ENCODE results near the gene MBD5.

Gene MBD5

GRCh38 chr2:148065936-148066335 is 45.0 kb downstream of the MBD5 start:
- no peaks in the 10 kb centered on the region for H3K4me1 ChIP-seq (ENCODE audit: control insufficient read depth, insufficient read depth, low read depth, low read length)
- no peak overlapping the region for H4K91ac ChIP-seq (ENCODE audit: low read length)
- no peak overlapping the region for H3K27ac ChIP-seq (ENCODE audit: low read length, poor library complexity, severe bottlenecking)

GRCh38 chr2:148067801-148068200 is 46.9 kb downstream of the MBD5 start:
- DNase-seq: no peak
- Histone ChIP-seq H4K8ac (ENCODE audit: low read length) (no peak overlapping the region), H2AFZ (ENCODE audit: low read depth, low read length) (no peak overlapping the region), H3K18ac (ENCODE audit: low read depth in 1 of 2, low read length in 2 of 2) (no peak overlapping the region), H3K4me2 (ENCODE audit: low read length, poor library complexity, severe bottlenecking) (no peak overlapping the region), H3K9ac (ENCODE audit: low read length) (no peak overlapping the region), H2BK15ac (ENCODE audit: low read depth, poor library complexity, severe bottlenecking) (no peak overlapping the region), H3K4ac (ENCODE audit: low read depth in 1 of 2, low read length in 2 of 2) (no peak overlapping the region), H3K23ac (ENCODE audit: low read length in 2 of 2) (no peak overlapping the region), H3K27me3 (ENCODE audit: control insufficient read depth in 1 of 2, insufficient read depth in 1 of 2, low read length in 2 of 2) (no peaks in the 10 kb centered on the region), H3K14ac (ENCODE audit: low read length in 2 of 2) (no peak overlapping the region), H3K36me3 (ENCODE audit: control insufficient read depth in 1 of 2, insufficient read depth in 2 of 2, low read depth in 1 of 2, low read length in 2 of 2) (peaks cover 0 to 11% of the 10 kb centered on the region in 2 experiments), H2BK5ac (ENCODE audit: low read depth, low read length, poor library complexity, severe bottlenecking) (no peak overlapping the region), H4K91ac (ENCODE audit: low read length) (no peak overlapping the region), H2AK5ac (ENCODE audit: low read length, severe bottlenecking) (no peak overlapping the region), H3K27ac (ENCODE audit: low read length, poor library complexity, severe bottlenecking) (no peak overlapping the region), H3K79me1 (replicated peaks; ENCODE audit: low read length, poor library complexity, severe bottlenecking) (peaks cover 20% of the 10 kb centered on the region), H3K4me1 (ENCODE audit: control insufficient read depth, insufficient read depth, low read depth, low read length) (no peaks in the 10 kb centered on the region), H2BK120ac (ENCODE audit: low read depth, low read length) (no peak overlapping the region), H3K9me3 (ENCODE audit: control insufficient read depth, low read length) (no peaks in the 10 kb centered on the region), H3K4me3 (ENCODE audit: insufficient read depth in 1 of 2, low read depth in 1 of 2, low read length in 2 of 2) (no peak overlapping the region), H2BK12ac (ENCODE audit: low read length in 2 of 2) (no peak overlapping the region)
- 100% methylated on average over 1 of the region's 1 CpG for WGBS

More at GRCh38 chr2:148065936-148066335, 45.0 kb downstream of the MBD5 start:
- H3K4me3 ChIP-seq (ENCODE audit: insufficient read depth in 1 of 2, low read depth in 1 of 2, low read length in 2 of 2): no peak overlapping the region
- no peak overlapping the region for H3K18ac ChIP-seq (ENCODE audit: low read depth in 1 of 2, low read length in 2 of 2)
- WGBS: 94% methylated on average over 4 of the region's 6 CpGs
- no peak overlapping the region for H2BK12ac ChIP-seq (ENCODE audit: low read length in 2 of 2)
- no peak overlapping the region for H3K23ac ChIP-seq (ENCODE audit: low read length in 2 of 2)
- H3K4me2 ChIP-seq (ENCODE audit: low read length, poor library complexity, severe bottlenecking): no peak overlapping the region
- DNase-seq: no peak
- peaks cover 0 to 6% of the 10 kb centered on the region in 2 experiments for H3K36me3 ChIP-seq (ENCODE audit: control insufficient read depth in 1 of 2, insufficient read depth in 2 of 2, low read depth in 1 of 2, low read length in 2 of 2)
- H3K14ac ChIP-seq (ENCODE audit: low read length in 2 of 2): no peak overlapping the region
- no peak overlapping the region for H3K9ac ChIP-seq (ENCODE audit: low read length)
- H2AFZ ChIP-seq (ENCODE audit: low read depth, low read length): no peak overlapping the region
- no peak overlapping the region for H2BK15ac ChIP-seq (ENCODE audit: low read depth, poor library complexity, severe bottlenecking)
- H4K8ac ChIP-seq (ENCODE audit: low read length): no peak overlapping the region
- H2BK5ac ChIP-seq (ENCODE audit: low read depth, low read length, poor library complexity, severe bottlenecking): no peak overlapping the region
- no peak overlapping the region for H3K4ac ChIP-seq (ENCODE audit: low read depth in 1 of 2, low read length in 2 of 2)
- no peaks in the 10 kb centered on the region for H3K27me3 ChIP-seq (ENCODE audit: control insufficient read depth in 1 of 2, insufficient read depth in 1 of 2, low read length in 2 of 2)
- H2BK120ac ChIP-seq (ENCODE audit: low read depth, low read length): no peak overlapping the region
- no peak overlapping the region for H2AK5ac ChIP-seq (ENCODE audit: low read length, severe bottlenecking)
- H3K79me1 ChIP-seq (replicated peaks; ENCODE audit: low read length, poor library complexity, severe bottlenecking): peaks cover 19% of the 10 kb centered on the region
- no peaks in the 10 kb centered on the region for H3K9me3 ChIP-seq (ENCODE audit: control insufficient read depth, low read length)

- WGBS: 96% methylated on average over 3 of the region's 4 CpGs
- Histone ChIP-seq H2BK15ac (ENCODE audit: low read depth, poor library complexity, severe bottlenecking) (no peak overlapping the region), H3K27ac (ENCODE audit: low read length, poor library complexity, severe bottlenecking) (no peak overlapping the region), H3K18ac (ENCODE audit: low read depth in 1 of 2, low read length in 2 of 2) (no peak overlapping the region), H2AFZ (ENCODE audit: low read depth, low read length) (no peak overlapping the region), H3K36me3 (ENCODE audit: control insufficient read depth in 1 of 2, insufficient read depth in 2 of 2, low read depth in 1 of 2, low read length in 2 of 2) (peaks cover 0 to 9% of the 10 kb centered on the region in 2 experiments), H3K4me3 (ENCODE audit: insufficient read depth in 1 of 2, low read depth in 1 of 2, low read length in 2 of 2) (no peak overlapping the region), H3K79me1 (replicated peaks; ENCODE audit: low read length, poor library complexity, severe bottlenecking) (peaks cover 13% of the 10 kb centered on the region), H3K4me2 (ENCODE audit: low read length, poor library complexity, severe bottlenecking) (no peak overlapping the region), H3K14ac (ENCODE audit: low read length in 2 of 2) (no peak overlapping the region), H2AK5ac (ENCODE audit: low read length, severe bottlenecking) (no peak overlapping the region), H2BK12ac (ENCODE audit: low read length in 2 of 2) (no peak overlapping the region), H4K8ac (ENCODE audit: low read length) (no peak overlapping the region), H3K9me3 (ENCODE audit: control insufficient read depth, low read length) (no peaks in the 10 kb centered on the region), H2BK120ac (ENCODE audit: low read depth, low read length) (no peak overlapping the region), H4K91ac (ENCODE audit: low read length) (no peak overlapping the region), H3K4me1 (ENCODE audit: control insufficient read depth, insufficient read depth, low read depth, low read length) (no peaks in the 10 kb centered on the region), H3K27me3 (ENCODE audit: control insufficient read depth in 1 of 2, insufficient read depth in 1 of 2, low read length in 2 of 2) (no peaks in the 10 kb centered on the region), H3K9ac (ENCODE audit: low read length) (no peak overlapping the region), H3K23ac (ENCODE audit: low read length in 2 of 2) (no peak overlapping the region), H2BK5ac (ENCODE audit: low read depth, low read length, poor library complexity, severe bottlenecking) (no peak overlapping the region), H3K4ac (ENCODE audit: low read depth in 1 of 2, low read length in 2 of 2) (no peak overlapping the region)
- no peak for DNase-seq
Observed at GRCh38 chr2:148071351-148071750, 50.5 kb downstream of the MBD5 start.

GRCh38 chr2:148096012-148096411 is 75.1 kb downstream of the MBD5 start:
- H3K27ac ChIP-seq (ENCODE audit: low read length, poor library complexity, severe bottlenecking): no peak overlapping the region
- H4K8ac ChIP-seq (ENCODE audit: low read length): no peak overlapping the region
- H3K9me3 ChIP-seq (ENCODE audit: control insufficient read depth, low read length): no peaks in the 10 kb centered on the region
- H4K91ac ChIP-seq (ENCODE audit: low read length): no peak overlapping the region
- DNase-seq: peak; percentile 8
- no peak overlapping the region for H2AFZ ChIP-seq (ENCODE audit: low read depth, low read length)
- H2BK12ac ChIP-seq (ENCODE audit: low read length in 2 of 2): no peak overlapping the region
- H3K4me3 ChIP-seq (ENCODE audit: insufficient read depth in 1 of 2, low read depth in 1 of 2, low read length in 2 of 2): no peak overlapping the region
- H2BK15ac ChIP-seq (ENCODE audit: low read depth, poor library complexity, severe bottlenecking): no peak overlapping the region
- no peak overlapping the region for H2BK120ac ChIP-seq (ENCODE audit: low read depth, low read length)
- H3K4me2 ChIP-seq (ENCODE audit: low read length, poor library complexity, severe bottlenecking): no peak overlapping the region
- H3K4me1 ChIP-seq (ENCODE audit: control insufficient read depth, insufficient read depth, low read depth, low read length): no peaks in the 10 kb centered on the region
- H2AK5ac ChIP-seq (ENCODE audit: low read length, severe bottlenecking): no peak overlapping the region
- H3K27me3 ChIP-seq (ENCODE audit: control insufficient read depth in 1 of 2, insufficient read depth in 1 of 2, low read length in 2 of 2): no peaks in the 10 kb centered on the region
- no peak overlapping the region for H3K9ac ChIP-seq (ENCODE audit: low read length)
- no peak overlapping the region for H2BK5ac ChIP-seq (ENCODE audit: low read depth, low read length, poor library complexity, severe bottlenecking)
- no peaks in the 10 kb centered on the region for H3K36me3 ChIP-seq (ENCODE audit: control insufficient read depth in 1 of 2, insufficient read depth in 2 of 2, low read depth in 1 of 2, low read length in 2 of 2)
- peaks cover 11% of the 10 kb centered on the region for H3K79me1 ChIP-seq (replicated peaks; ENCODE audit: low read length, poor library complexity, severe bottlenecking)
- no peak overlapping the region for H3K14ac ChIP-seq (ENCODE audit: low read length in 2 of 2)
- H3K18ac ChIP-seq (ENCODE audit: low read depth in 1 of 2, low read length in 2 of 2): no peak overlapping the region
- no peak overlapping the region for H3K4ac ChIP-seq (ENCODE audit: low read depth in 1 of 2, low read length in 2 of 2)
- H3K23ac ChIP-seq (ENCODE audit: low read length in 2 of 2): no peak overlapping the region
